Esophagus muscularis mucosa (tissue), 3 donors: ENCODE measurements around the gene BTAF1.

Experiments used
- POLR2A ChIP-seq: fragments of 450-650 bp; IDR thresholded peaks from one replicate; pipeline ENCODE4 v1.6.1; 2017; ENCODE audit warnings: antibody characterized with exemption, moderate library complexity, mild to moderate bottlenecking, low read depth
- TF ChIP-seq, protein P1 (sequence below), 3 experiments: fragments of 200-600 bp in 2 of 3; fragments of 450-650 bp in 1 of 3; sonication (generic) in 2 of 3; IDR thresholded peaks; one replicate each; pipeline ENCODE4 v1.5.1; 2017 to 2019; ENCODE audit warnings: antibody characterized with exemption in 3 of 3, mild to moderate bottlenecking in 2 of 3, moderate library complexity in 1 of 3

DNA sequence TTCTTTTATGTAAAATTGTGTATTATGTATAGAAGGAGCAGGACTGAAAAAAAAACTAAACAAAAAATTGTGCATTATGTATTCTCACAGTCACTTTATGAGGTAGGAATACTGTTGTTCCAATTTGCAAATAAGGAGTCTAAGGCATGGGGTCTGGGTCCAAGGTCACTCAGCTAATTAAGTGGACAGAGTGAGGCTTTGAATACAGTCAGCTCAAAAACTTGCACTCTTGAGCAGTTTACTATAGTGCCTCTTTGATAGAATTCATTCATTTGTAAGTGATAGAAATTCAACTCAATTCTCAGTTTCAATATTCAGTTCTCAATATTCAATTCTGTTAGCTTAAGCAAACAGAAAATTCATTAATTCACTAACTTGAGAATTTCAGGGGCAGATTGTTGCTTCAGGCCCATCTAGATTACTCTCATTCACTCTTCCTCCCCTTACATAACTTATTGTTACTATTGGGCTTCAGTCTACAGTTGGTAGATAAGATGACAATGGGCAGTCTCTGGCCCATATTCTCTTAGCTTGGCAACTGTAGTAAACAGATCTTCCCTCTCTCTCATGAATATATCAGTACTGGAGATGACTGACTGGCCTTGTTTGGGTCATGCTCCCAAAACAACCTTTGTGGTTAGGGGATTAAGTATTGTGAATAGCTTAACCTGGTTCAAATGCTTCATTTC lies 86.6 kb downstream of the BTAF1 start:
- TF ChIP-seq, protein P1, sequence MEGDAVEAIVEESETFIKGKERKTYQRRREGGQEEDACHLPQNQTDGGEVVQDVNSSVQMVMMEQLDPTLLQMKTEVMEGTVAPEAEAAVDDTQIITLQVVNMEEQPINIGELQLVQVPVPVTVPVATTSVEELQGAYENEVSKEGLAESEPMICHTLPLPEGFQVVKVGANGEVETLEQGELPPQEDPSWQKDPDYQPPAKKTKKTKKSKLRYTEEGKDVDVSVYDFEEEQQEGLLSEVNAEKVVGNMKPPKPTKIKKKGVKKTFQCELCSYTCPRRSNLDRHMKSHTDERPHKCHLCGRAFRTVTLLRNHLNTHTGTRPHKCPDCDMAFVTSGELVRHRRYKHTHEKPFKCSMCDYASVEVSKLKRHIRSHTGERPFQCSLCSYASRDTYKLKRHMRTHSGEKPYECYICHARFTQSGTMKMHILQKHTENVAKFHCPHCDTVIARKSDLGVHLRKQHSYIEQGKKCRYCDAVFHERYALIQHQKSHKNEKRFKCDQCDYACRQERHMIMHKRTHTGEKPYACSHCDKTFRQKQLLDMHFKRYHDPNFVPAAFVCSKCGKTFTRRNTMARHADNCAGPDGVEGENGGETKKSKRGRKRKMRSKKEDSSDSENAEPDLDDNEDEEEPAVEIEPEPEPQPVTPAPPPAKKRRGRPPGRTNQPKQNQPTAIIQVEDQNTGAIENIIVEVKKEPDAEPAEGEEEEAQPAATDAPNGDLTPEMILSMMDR (IDR thresholded peaks at IDR 0.05): no peak
- no peak for TF ChIP-seq POLR2A
